PFSK-1 (cell line): Measurements from ENCODE around the gene MEMO1.

Experiments
- FOXP2 ChIP-seq: optimal IDR thresholded peaks from 2 replicates; pipeline ENCODE3; 2011; ENCODE audit warnings: borderline replicate concordance, control low read depth, inconsistent platforms; ENCODE audit not compliant: insufficient read depth; ENCODE audit errors: extremely low read length, extremely low read depth
- POLR2AphosphoS5 ChIP-seq: IDR thresholded peaks from 2 replicates; pipeline ENCODE4 v1.6.1; 2012; ENCODE audit warnings: low read depth, mild to moderate bottlenecking, control low read depth, low read length, moderate library complexity
- SIN3A ChIP-seq: IDR thresholded peaks from 2 replicates; pipeline ENCODE4 v1.6.1; 2012; ENCODE audit warnings: mild to moderate bottlenecking, low read length, moderate library complexity, borderline replicate concordance; ENCODE audit not compliant: insufficient read depth
- TAF1 ChIP-seq: IDR thresholded peaks from 2 replicates; pipeline ENCODE4 v1.6.1; 2012; ENCODE audit warnings: low read length, control low read depth, borderline replicate concordance; ENCODE audit not compliant: insufficient read depth
- TF ChIP-seq, protein P1 (sequence below), 2 experiments: IDR thresholded peaks; 2 replicates each; pipeline versions ENCODE4 v1.6.1 to v1.8.0; 2011 to 2012; ENCODE audit warnings: low read depth in 2 of 2, low read length in 2 of 2, control low read depth in 1 of 2, inconsistent platforms in 1 of 2, mild to moderate bottlenecking in 1 of 2, moderate library complexity in 1 of 2; ENCODE audit not compliant: insufficient read depth in 1 of 2

MEMO1 gene

DNA sequence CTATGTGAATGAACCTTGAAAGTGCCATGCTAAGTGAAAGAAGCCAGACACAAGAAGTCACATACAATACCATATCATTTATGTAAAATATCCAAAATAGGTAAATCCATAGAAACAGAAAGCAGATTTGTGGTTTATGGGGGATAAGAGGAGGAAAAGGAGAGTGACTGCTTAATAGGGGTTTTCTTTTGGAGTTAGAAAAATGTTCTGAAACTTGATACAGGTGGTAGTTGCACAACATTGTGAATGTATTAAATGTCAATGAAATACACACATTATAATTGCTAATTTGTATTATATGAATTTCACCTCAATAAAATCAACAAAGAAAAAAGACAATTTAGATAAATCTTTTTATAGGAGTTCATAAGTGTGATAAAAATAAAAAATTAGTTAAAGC is 37.1 kb downstream of the MEMO1 start:
- TF ChIP-seq SIN3A (no peak), FOXP2 (no peak), TAF1 (no peak), POLR2AphosphoS5 (no peak)
- TF ChIP-seq, protein P1, sequence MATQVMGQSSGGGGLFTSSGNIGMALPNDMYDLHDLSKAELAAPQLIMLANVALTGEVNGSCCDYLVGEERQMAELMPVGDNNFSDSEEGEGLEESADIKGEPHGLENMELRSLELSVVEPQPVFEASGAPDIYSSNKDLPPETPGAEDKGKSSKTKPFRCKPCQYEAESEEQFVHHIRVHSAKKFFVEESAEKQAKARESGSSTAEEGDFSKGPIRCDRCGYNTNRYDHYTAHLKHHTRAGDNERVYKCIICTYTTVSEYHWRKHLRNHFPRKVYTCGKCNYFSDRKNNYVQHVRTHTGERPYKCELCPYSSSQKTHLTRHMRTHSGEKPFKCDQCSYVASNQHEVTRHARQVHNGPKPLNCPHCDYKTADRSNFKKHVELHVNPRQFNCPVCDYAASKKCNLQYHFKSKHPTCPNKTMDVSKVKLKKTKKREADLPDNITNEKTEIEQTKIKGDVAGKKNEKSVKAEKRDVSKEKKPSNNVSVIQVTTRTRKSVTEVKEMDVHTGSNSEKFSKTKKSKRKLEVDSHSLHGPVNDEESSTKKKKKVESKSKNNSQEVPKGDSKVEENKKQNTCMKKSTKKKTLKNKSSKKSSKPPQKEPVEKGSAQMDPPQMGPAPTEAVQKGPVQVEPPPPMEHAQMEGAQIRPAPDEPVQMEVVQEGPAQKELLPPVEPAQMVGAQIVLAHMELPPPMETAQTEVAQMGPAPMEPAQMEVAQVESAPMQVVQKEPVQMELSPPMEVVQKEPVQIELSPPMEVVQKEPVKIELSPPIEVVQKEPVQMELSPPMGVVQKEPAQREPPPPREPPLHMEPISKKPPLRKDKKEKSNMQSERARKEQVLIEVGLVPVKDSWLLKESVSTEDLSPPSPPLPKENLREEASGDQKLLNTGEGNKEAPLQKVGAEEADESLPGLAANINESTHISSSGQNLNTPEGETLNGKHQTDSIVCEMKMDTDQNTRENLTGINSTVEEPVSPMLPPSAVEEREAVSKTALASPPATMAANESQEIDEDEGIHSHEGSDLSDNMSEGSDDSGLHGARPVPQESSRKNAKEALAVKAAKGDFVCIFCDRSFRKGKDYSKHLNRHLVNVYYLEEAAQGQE (IDR thresholded peaks at IDR 0.05; ENCODE audit: insufficient read depth in 1 of 2, low read depth in 2 of 2, low read length in 2 of 2): no peak

DNA sequence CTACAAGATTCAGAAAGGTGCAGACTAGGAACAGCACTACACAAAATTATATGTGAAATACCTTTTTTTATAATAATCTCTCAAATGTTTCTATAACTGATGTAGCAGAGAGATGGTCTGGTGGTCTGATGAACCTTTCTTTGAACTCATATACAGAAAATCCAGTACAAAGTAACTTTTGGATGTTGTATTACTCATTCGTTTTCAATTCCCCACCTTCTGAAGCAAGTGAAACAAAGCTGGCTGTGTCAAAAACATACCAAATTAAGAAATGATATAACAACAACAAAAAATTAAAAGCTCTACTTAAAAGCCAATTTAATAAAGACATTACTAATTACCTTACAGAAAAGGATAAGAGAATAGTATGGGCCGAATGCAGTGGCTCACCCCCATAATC is 38.7 kb downstream of the MEMO1 start:
- TF ChIP-seq TAF1 (no peak), FOXP2 (no peak), POLR2AphosphoS5 (no peak), SIN3A (no peak)
- TF ChIP-seq, protein P1 (IDR thresholded peaks at IDR 0.05; ENCODE audit: insufficient read depth in 1 of 2, low read depth in 2 of 2, low read length in 2 of 2): no peak

DNA sequence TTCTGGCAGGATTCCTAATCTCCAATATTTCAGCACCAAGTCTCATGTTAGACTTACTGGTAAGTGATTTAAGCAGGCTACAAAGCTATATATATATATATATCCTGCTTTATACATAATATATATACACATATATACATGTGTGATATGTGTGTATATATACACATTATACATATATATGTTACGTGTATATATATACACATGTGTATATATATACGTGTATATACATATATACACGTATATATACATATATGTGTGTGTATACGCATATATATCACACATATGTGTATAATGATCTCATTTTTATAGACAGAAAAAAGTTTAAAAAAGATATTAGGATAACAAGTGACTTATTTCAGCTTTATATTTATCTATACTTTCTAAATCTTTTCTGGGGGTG is 41.6 kb downstream of the MEMO1 start:
- TF ChIP-seq, protein P1 (IDR thresholded peaks at IDR 0.05; ENCODE audit: insufficient read depth in 1 of 2, low read depth in 2 of 2, low read length in 2 of 2): no peak
- TF ChIP-seq FOXP2 (no peak), POLR2AphosphoS5 (no peak), TAF1 (no peak), SIN3A (no peak)

DNA sequence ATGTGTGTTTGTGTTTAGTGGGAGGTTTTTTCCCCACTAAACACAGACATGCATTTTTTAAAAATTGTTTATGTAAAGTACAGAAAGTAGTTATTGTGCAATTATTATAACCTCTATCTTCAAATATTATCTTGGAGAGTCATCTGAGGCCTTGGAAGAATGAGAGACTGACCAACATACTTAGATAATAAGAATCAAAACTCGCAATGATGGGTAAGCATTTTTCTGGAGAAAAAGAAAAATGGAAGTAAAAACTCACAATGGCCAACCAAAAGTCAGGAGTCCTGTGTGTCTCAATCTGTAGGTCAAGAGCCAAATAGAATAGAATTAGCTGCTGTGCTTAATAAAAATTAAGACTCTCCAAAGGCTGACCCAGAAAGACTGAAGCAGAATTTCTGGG is 43.0 kb downstream of the MEMO1 start:
- TF ChIP-seq TAF1 (no peak), POLR2AphosphoS5 (no peak), SIN3A (no peak), FOXP2 (no peak)
- TF ChIP-seq, protein P1 (IDR thresholded peaks at IDR 0.05; ENCODE audit: insufficient read depth in 1 of 2, low read depth in 2 of 2, low read length in 2 of 2): no peak

DNA sequence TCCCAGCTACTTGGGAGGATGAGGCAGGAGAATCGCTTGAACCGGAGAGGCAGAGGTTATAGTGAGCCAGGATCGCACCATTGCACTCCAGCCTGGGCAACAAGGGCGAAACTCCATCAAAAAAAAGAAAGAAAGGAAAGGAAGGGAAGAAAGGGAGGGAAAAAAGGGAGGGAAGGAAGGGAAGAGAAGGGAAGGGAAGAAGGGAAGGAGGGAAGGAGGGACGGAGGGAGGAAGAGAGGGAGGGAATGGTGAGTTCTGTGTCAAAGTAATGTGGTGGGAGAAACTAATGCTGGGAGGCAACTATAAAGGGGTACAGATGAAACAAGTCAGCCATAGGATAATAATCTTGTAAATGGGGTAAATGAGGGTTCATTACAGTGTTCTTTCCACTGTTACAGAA is 45.7 kb downstream of the MEMO1 start:
- TF ChIP-seq POLR2AphosphoS5: no peak
- TF ChIP-seq FOXP2: no peak
- TF ChIP-seq TAF1: no peak
- no peak for TF ChIP-seq SIN3A
- TF ChIP-seq, protein P1 (IDR thresholded peaks at IDR 0.05; ENCODE audit: insufficient read depth in 1 of 2, low read depth in 2 of 2, low read length in 2 of 2): no peak
